Measurements from ENCODE around the gene MARCHF6. TPM values are rescaled to one million over a fixed set of nuclear protein-coding genes. Genes with fewer than 3 reads are reported as not detected.

MARCHF6 gene
- total RNA-seq, 1 donor, result 53.9 TPM

- no peak for DNase-seq (ENCODE audit: insufficient read length, low spot score, missing footprints)
- no peaks in the 10 kb centered on the region for H3K4me1 ChIP-seq (ENCODE audit: insufficient read depth, low read length)
- no peak for TF ChIP-seq CTCF (IDR thresholded peaks at IDR 0.05; ENCODE audit: extremely low read depth, low read depth, low read length)
These were observed 31.6 kb upstream of the MARCHF6 start for GRCh38 chr5:10321882-10322281.

GRCh38 chr5:10323588-10324488 is 29.7 kb upstream of the MARCHF6 start:
- Histone ChIP-seq H3K27ac (ENCODE audit: low read depth, low read length) (no peak overlapping the region), H3K36me3 (ENCODE audit: insufficient read depth, low read length) (no peaks in the 10 kb centered on the region), H3K4me2 (ENCODE audit: insufficient read depth, low read length) (no peak overlapping the region), H3K27me3 (ENCODE audit: insufficient read depth, low read length) (no peaks in the 10 kb centered on the region), H3K4me3 (ENCODE audit: insufficient read depth, low read length) (no peak overlapping the region), H3K79me2 (ENCODE audit: insufficient read depth, low read length) (no peaks in the 10 kb centered on the region), H3K9me3 (ENCODE audit: low read depth, low read length) (no peaks in the 10 kb centered on the region), H3K4me1 (ENCODE audit: insufficient read depth, low read length) (no peaks in the 10 kb centered on the region), H4K20me1 (ENCODE audit: insufficient read depth, low read length) (no peaks in the 10 kb centered on the region), H2AFZ (ENCODE audit: low read length) (no peak overlapping the region)
- no peak for TF ChIP-seq CTCF (IDR thresholded peaks at IDR 0.05; ENCODE audit: extremely low read depth, low read depth, low read length)
- no peak for DNase-seq (ENCODE audit: insufficient read length, low spot score, missing footprints)

More at GRCh38 chr5:10321882-10322281, 31.6 kb upstream of the MARCHF6 start:
- Histone ChIP-seq H3K79me2 (ENCODE audit: insufficient read depth, low read length) (no peaks in the 10 kb centered on the region), H3K27ac (ENCODE audit: low read depth, low read length) (no peak overlapping the region), H3K27me3 (ENCODE audit: insufficient read depth, low read length) (no peaks in the 10 kb centered on the region), H4K20me1 (ENCODE audit: insufficient read depth, low read length) (no peaks in the 10 kb centered on the region), H3K4me2 (ENCODE audit: insufficient read depth, low read length) (no peak overlapping the region), H3K4me3 (ENCODE audit: insufficient read depth, low read length) (no peak overlapping the region), H2AFZ (ENCODE audit: low read length) (no peak overlapping the region), H3K36me3 (ENCODE audit: insufficient read depth, low read length) (no peaks in the 10 kb centered on the region), H3K9me3 (ENCODE audit: low read depth, low read length) (no peaks in the 10 kb centered on the region)

- Histone ChIP-seq H2AFZ (ENCODE audit: low read length) (no peak overlapping the region), H3K9me3 (ENCODE audit: low read depth, low read length) (no peaks in the 10 kb centered on the region), H3K27me3 (ENCODE audit: insufficient read depth, low read length) (no peaks in the 10 kb centered on the region), H3K4me1 (ENCODE audit: insufficient read depth, low read length) (peaks cover 9% of the 10 kb centered on the region), H3K27ac (ENCODE audit: low read depth, low read length) (no peak overlapping the region), H3K79me2 (ENCODE audit: insufficient read depth, low read length) (no peaks in the 10 kb centered on the region), H3K4me3 (ENCODE audit: insufficient read depth, low read length) (no peak overlapping the region), H3K36me3 (ENCODE audit: insufficient read depth, low read length) (no peaks in the 10 kb centered on the region), H4K20me1 (ENCODE audit: insufficient read depth, low read length) (no peaks in the 10 kb centered on the region), H3K4me2 (ENCODE audit: insufficient read depth, low read length) (no peak overlapping the region)
- DNase-seq (ENCODE audit: insufficient read length, low spot score, missing footprints), result no peak
- TF ChIP-seq CTCF (IDR thresholded peaks at IDR 0.05; ENCODE audit: extremely low read depth, low read depth, low read length), result no peak
These were observed 28.8 kb upstream of the MARCHF6 start for GRCh38 chr5:10324518-10325370.

GRCh38 chr5:10328323-10328722 is 25.2 kb upstream of the MARCHF6 start:
- TF ChIP-seq CTCF (IDR thresholded peaks at IDR 0.05; ENCODE audit: extremely low read depth, low read depth, low read length), result no peak
- Histone ChIP-seq H3K4me1 (ENCODE audit: insufficient read depth, low read length) (peaks cover 36% of the 10 kb centered on the region), H3K4me3 (ENCODE audit: insufficient read depth, low read length) (no peak overlapping the region), H3K79me2 (ENCODE audit: insufficient read depth, low read length) (no peaks in the 10 kb centered on the region), H3K27ac (ENCODE audit: low read depth, low read length) (no peak overlapping the region), H3K4me2 (ENCODE audit: insufficient read depth, low read length) (no peak overlapping the region), H4K20me1 (ENCODE audit: insufficient read depth, low read length) (peaks cover 5% of the 10 kb centered on the region), H3K27me3 (ENCODE audit: insufficient read depth, low read length) (no peaks in the 10 kb centered on the region), H2AFZ (ENCODE audit: low read length) (no peak overlapping the region), H3K9me3 (ENCODE audit: low read depth, low read length) (no peaks in the 10 kb centered on the region), H3K36me3 (ENCODE audit: insufficient read depth, low read length) (no peaks in the 10 kb centered on the region)
- DNase-seq (ENCODE audit: insufficient read length, low spot score, missing footprints), result no peak

Data from osteoblast (primary cell).